Central memory CD8-positive, alpha-beta T cell (primary cell): ENCODE data around the gene NR6A1.

Source experiments
- ATAC-seq: fragments of 150-1000 bp; cut with Tn5 transposase; replicated peaks from 2 replicates; pipeline ENCODE4 v1.10.0; 2022; ENCODE audit warnings: mild to moderate bottlenecking, moderate FRiP score, moderate number of reproducible peaks; ENCODE audit not compliant: poor library complexity, severe bottlenecking; ENCODE audit errors: extremely low read depth
- DNase-seq, 2 donors: peaks; one replicate each; pipeline ENCODE4 v3.0.0; 2021; ENCODE audit warnings: low spot score in 2 of 2
- H3K27ac Mint-ChIP-seq: one replicate; pipeline ENCODE4 v1.8.0; 2022; ENCODE audit warnings: low read depth, mild to moderate bottlenecking, moderate library complexity, mixed read lengths
- H3K27me3 Mint-ChIP-seq: one replicate; pipeline ENCODE4 v1.8.0; 2022; ENCODE audit warnings: mixed read lengths
- H3K36me3 Mint-ChIP-seq: one replicate; pipeline ENCODE4 v1.8.0; 2022; ENCODE audit warnings: mild to moderate bottlenecking, moderate library complexity, mixed read lengths; ENCODE audit not compliant: insufficient read depth
- H3K4me1 Mint-ChIP-seq: one replicate; pipeline ENCODE4 v1.8.0; 2022; ENCODE audit warnings: mixed read lengths
- H3K4me3 Mint-ChIP-seq: one replicate; pipeline ENCODE4 v1.8.0; 2022; ENCODE audit warnings: mild to moderate bottlenecking, moderate library complexity, mixed read lengths
- H3K9me3 Mint-ChIP-seq: one replicate; pipeline ENCODE4 v1.8.0; 2022; ENCODE audit warnings: mixed read lengths

The NR6A1 gene

DNA sequence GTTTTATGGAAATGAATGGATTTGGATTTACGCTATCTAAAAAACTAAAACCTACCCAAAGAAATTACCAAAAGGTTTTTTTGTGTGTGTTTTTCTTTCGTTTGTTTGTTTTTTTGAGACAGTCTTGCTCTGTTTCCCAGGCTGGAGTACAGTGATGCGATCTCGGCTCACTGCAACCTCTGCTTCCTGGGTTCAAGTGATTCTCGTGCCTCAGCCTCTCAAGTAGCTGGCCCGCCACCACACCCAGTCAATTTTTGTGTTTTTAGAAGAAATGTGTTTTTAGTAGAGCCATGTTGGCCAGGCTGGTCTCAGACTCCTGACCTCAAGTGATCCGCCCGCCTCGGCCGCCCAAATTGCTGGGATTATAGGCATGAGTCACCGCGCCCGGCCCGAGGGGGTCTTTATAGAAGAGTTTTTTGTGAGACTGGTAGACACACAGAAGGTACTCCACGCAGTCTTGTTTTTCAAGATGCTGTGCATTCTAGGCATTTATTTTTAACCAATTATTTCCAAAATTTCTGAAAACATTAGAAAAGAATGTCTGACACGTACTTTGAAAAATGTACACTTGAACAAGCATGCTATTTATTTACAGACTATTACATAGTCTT, 75.7 kb downstream of the NR6A1 start:
- H3K27me3 Mint-ChIP-seq: no peaks in the 10 kb centered on the region

DNA sequence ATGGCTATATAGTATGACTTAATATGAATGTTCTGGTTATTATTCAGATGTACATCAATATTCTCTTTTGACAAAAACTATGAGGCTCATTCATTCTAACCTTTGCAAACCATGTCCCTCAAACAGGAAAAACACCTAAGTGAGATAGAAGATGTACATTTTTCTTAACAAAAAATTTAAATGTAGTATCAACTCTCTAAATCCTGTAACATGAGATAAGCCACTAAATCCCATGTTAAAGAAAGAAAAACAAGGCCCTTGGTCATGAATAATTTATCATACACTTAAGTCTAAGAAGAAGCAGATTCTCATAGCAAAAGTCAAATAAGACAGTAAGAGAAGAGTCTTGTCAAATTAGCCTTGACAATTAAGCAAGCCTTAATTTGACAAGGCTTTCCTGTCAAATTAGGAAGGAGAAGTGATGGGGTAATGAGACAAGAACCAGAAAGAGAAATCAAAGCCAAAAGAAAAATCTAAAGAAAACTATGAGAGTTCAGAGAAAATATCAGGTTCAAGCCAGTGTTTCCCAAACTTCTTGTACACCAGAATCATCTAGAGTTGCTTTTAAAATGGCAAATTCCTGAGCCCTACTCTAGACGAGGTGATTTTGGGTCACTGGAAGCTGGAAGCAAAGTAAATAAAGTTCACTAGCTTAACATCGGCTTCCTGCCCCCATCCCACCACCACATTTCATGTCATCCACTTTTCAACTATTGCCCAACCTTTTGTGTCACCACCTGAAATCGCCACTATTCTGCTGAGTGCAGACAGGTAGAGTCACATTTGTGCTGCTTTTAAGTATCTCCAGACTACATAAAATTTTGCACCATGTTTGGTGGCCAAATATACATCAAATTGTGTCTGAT, 76.5 kb downstream of the NR6A1 start:
- no peak overlapping the region for H3K27ac Mint-ChIP-seq
- no peak for ATAC-seq
- H3K4me3 Mint-ChIP-seq: no peak overlapping the region
- no peak for DNase-seq
- H3K36me3 Mint-ChIP-seq: peaks cover 3% of the 10 kb centered on the region
- H3K27me3 Mint-ChIP-seq: no peaks in the 10 kb centered on the region
- no peaks in the 10 kb centered on the region for H3K9me3 Mint-ChIP-seq
- H3K4me1 Mint-ChIP-seq: peaks cover 19% of the 10 kb centered on the region

More for the DNA sequence above, 75.7 kb downstream of the NR6A1 start:
- H3K4me1 Mint-ChIP-seq: peaks cover 13% of the 10 kb centered on the region
- H3K36me3 Mint-ChIP-seq: peaks cover 5% of the 10 kb centered on the region
- DNase-seq (no peak), ATAC-seq (no peak)
- no peaks in the 10 kb centered on the region for H3K9me3 Mint-ChIP-seq
- no peak overlapping the region for H3K27ac Mint-ChIP-seq
- no peak overlapping the region for H3K4me3 Mint-ChIP-seq

DNA sequence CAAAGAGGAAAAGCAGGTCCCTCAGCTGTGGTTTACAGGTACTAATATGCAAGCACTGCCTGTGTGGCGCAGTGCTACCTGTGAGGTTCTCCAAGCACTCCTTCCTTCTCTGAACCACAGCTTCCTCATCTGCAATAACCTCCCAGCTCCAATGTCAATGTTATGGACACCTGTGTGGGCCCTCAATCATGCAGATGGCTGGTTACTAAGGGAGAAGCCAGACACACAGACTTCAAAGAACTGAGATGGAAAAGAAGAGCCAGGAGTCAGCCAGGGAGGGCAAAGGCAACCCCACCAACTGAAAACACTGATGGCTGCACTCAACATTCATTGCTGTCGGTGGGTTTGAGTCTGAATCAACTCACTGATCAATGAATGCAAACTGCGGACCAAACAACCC, 77.7 kb downstream of the NR6A1 start:
- peaks cover 3% of the 10 kb centered on the region for H3K36me3 Mint-ChIP-seq
- H3K27me3 Mint-ChIP-seq: no peaks in the 10 kb centered on the region
- no peak overlapping the region for H3K27ac Mint-ChIP-seq
- no peak overlapping the region for H3K4me3 Mint-ChIP-seq
- no peaks in the 10 kb centered on the region for H3K9me3 Mint-ChIP-seq
- DNase-seq (no peak), ATAC-seq (no peak)
- H3K4me1 Mint-ChIP-seq: peaks cover 20% of the 10 kb centered on the region

DNA sequence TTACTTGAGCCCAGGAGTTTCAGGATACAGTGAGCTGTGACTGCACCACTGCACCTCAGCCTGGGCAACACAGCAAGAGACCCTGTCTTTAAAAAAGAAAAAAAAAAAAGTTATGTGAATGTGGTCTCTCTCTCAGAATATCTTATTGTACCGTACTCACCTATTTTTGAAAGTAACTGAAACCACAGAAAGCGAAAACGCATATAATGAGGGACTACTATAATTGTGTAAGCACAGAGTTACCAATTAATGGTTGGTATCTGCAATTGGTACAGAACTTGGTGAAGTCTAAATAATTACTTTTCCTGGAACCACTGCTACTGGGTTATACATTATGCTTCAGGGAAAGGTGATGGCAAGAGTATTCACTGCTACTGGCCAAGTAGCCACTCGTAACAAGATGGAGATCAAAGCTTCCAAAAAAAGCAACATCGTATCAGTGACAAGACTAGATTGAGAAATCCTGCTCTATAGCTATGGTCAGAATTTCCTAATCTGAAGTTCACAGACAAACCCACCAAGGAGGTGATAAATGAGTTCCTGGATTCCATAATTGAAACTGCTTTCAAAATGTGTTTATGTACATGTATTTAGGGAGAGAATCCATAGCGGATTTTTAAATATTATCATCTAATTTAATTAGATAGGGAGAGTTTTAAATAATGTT, 82.7 kb downstream of the NR6A1 start:
- Mint-ChIP-seq H3K27me3 (no peaks in the 10 kb centered on the region), H3K27ac (no peak overlapping the region), H3K4me3 (no peak overlapping the region), H3K9me3 (no peaks in the 10 kb centered on the region), H3K36me3 (peaks cover 2% of the 10 kb centered on the region), H3K4me1 (peaks cover 14% of the 10 kb centered on the region)
- DNase-seq (no peak), ATAC-seq (no peak)

DNA sequence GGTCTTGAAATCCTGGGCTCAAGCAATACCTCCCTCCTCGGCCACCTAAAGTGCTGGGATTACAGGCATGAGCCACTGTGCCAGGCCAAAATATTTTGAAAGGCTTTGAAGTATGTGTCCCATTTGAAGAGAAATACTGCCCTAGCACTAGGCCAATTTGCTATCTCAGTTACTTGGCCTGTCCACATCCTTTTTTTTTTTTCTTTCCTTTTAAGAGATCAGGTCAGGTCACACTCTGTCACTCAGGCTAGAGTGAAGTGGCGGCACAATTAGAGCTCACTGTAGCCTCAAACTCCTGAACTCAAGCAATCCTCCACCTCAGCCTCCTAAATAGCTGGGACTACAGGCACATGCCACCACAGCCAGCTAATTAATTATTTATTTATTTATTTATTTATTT, 84.2 kb downstream of the NR6A1 start:
- H3K4me3 Mint-ChIP-seq: no peak overlapping the region
- H3K27me3 Mint-ChIP-seq: no peaks in the 10 kb centered on the region
- DNase-seq (no peak), ATAC-seq (no peak)
- no peaks in the 10 kb centered on the region for H3K9me3 Mint-ChIP-seq
- H3K27ac Mint-ChIP-seq: peak overlapping the region; percentile 19
- peaks cover 2% of the 10 kb centered on the region for H3K36me3 Mint-ChIP-seq
- H3K4me1 Mint-ChIP-seq: peaks cover 14% of the 10 kb centered on the region

DNA sequence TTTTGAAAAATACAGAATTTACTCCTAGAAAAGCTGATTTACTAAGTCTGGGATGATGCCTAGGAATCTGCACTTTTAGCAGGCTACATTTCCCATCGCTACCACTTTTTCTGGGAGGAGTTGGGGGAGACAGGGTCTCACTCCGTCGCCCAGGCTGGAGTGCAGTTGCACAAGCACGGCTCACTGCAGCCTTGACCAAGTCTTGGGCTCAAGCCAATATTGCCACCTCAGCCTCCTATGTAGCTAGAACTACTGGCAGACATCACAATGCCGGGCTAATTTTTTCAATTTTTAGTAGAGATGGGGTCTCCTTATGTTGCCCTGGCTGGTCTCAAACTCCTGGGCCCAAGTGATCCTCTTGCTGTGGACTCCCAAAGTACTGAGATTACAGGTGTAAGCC, 85.9 kb downstream of the NR6A1 start:
- Mint-ChIP-seq H3K27me3 (no peaks in the 10 kb centered on the region), H3K4me1 (peaks cover 14% of the 10 kb centered on the region), H3K9me3 (no peaks in the 10 kb centered on the region), H3K27ac (no peak overlapping the region), H3K4me3 (no peak overlapping the region), H3K36me3 (peaks cover 4% of the 10 kb centered on the region)
- DNase-seq: no peak
- ATAC-seq: no peak

DNA sequence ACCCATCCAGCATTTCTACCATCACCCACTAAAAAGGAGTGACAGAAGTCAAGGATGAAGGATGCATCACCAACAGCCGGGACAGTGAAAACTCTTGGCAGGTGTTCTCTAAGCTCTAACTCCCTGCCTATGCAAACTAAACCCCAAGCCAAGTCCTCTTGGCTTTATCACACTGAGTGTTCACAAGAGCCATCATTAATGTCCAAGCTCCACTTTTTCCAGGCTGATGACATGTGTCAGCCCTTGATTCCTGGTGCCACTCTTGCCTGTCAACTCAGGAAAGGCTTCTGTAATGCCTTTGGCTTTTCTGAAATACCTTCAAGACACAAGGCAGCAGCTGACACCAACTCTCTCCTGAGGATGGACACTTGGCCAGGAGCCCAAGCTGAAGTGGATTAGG, 86.9 kb downstream of the NR6A1 start:
- no peaks in the 10 kb centered on the region for H3K9me3 Mint-ChIP-seq
- H3K36me3 Mint-ChIP-seq: peaks cover 4% of the 10 kb centered on the region
- H3K27ac Mint-ChIP-seq: no peak overlapping the region
- no peak for DNase-seq
- no peak overlapping the region for H3K4me3 Mint-ChIP-seq
- peaks cover 8% of the 10 kb centered on the region for H3K4me1 Mint-ChIP-seq
- no peak for ATAC-seq
- no peaks in the 10 kb centered on the region for H3K27me3 Mint-ChIP-seq

DNA sequence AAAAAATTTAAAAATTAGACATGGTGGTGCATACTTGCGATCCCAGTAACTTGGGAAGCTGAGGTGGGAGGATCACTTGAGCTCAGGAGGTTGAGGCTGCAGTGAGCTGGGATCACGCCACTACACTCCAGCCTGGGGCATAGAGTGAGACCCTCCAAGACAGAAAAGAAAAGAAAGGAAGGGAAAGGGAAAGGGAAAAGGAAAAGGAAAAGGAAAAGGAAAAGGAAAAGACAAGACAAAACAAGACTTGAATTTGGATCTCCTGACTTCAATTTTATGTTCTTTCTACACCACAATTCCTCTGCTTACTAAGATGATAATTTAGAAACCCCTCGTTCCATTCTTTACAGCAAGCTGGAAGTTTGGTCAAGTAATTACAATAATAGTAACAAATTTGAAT, 88.1 kb downstream of the NR6A1 start:
- H3K27ac Mint-ChIP-seq: no peak overlapping the region
- no peak for DNase-seq
- H3K27me3 Mint-ChIP-seq: no peaks in the 10 kb centered on the region
- peaks cover 8% of the 10 kb centered on the region for H3K4me1 Mint-ChIP-seq
- H3K4me3 Mint-ChIP-seq: no peak overlapping the region
- no peaks in the 10 kb centered on the region for H3K9me3 Mint-ChIP-seq
- no peak for ATAC-seq
- peaks cover 4% of the 10 kb centered on the region for H3K36me3 Mint-ChIP-seq

DNA sequence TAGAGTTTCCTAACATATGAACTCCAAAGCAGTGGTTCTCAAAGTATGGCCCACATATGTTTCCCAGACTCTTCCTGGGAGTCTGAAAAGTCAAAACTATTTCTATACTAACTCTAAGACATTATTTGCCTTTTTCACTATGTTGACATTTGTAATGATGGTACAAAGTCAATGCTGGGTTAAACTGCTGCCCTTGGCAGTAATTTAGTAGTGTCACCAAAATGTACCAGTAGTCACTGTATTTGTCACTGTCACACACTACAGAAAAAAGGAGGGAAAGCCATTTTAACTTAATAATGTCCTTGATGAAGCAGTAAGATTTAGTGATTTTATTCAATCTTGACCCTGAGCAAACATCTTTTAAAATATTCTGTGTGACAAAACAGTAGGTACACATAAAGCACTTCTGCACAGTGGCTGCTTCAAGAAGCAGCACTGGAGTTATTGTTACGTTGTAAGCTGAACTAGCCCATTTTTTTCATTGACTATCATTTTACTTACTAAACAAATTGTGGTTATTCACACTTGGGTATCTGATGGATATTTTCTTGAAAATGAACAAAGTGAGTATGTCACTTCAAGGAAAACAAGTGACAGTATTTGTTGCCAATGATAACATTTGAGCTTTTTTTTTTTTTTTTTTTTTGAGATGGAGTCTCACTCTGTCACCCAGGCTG, 90.3 kb downstream of the NR6A1 start:
- Mint-ChIP-seq H3K4me1 (no peaks in the 10 kb centered on the region), H3K27ac (no peak overlapping the region), H3K27me3 (no peaks in the 10 kb centered on the region), H3K9me3 (no peaks in the 10 kb centered on the region), H3K36me3 (peaks cover 4% of the 10 kb centered on the region), H3K4me3 (no peak overlapping the region)
- no peak for ATAC-seq
- no peak for DNase-seq

DNA sequence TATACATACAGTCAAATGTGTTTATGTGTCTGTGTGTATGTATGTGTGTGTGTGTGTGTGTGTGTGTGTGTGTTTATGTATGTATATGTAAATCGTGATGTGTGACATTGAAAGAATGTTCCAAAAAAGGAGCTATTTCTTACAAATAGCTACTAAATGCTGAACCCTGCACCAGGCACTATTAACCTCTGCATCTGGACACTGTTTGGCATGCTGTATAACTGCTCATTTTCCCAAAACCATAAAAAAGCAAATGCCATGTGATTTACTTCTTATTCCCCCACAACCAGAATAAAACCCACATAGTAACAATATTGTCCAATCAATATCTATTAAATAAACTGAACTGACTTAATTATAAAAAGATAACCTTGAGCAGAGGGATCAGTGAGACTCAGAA, 91.1 kb downstream of the NR6A1 start:
- Mint-ChIP-seq H3K27me3 (no peaks in the 10 kb centered on the region), H3K9me3 (no peaks in the 10 kb centered on the region), H3K4me1 (peaks cover 2% of the 10 kb centered on the region), H3K36me3 (peaks cover 5% of the 10 kb centered on the region), H3K27ac (no peak overlapping the region), H3K4me3 (no peak overlapping the region)
- ATAC-seq (no peak), DNase-seq (no peak)

DNA sequence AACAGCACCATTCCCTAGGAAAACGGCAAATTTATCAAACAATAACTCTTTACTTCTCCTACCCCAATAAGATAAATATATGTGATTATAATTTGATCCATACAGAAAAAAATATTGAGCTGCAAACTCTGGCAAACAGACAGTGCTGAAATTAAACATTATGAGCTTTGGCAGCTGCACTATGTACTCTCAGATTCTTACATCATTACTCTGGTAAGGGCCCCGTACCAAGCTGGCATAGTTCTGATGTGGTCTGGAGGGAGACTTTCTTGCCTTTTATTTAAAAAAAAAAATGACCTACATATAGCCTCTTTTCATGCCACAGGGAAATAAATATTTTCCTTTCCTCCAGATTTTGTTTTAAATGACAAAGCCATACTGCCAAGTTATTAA, 95.0 kb downstream of the NR6A1 start:
- no peak overlapping the region for H3K4me3 Mint-ChIP-seq
- DNase-seq (no peak), ATAC-seq (no peak)
- H3K27me3 Mint-ChIP-seq: no peaks in the 10 kb centered on the region
- peaks cover 6% of the 10 kb centered on the region for H3K9me3 Mint-ChIP-seq
- peaks cover 21% of the 10 kb centered on the region for H3K4me1 Mint-ChIP-seq
- no peak overlapping the region for H3K27ac Mint-ChIP-seq
- peaks cover 3% of the 10 kb centered on the region for H3K36me3 Mint-ChIP-seq

DNA sequence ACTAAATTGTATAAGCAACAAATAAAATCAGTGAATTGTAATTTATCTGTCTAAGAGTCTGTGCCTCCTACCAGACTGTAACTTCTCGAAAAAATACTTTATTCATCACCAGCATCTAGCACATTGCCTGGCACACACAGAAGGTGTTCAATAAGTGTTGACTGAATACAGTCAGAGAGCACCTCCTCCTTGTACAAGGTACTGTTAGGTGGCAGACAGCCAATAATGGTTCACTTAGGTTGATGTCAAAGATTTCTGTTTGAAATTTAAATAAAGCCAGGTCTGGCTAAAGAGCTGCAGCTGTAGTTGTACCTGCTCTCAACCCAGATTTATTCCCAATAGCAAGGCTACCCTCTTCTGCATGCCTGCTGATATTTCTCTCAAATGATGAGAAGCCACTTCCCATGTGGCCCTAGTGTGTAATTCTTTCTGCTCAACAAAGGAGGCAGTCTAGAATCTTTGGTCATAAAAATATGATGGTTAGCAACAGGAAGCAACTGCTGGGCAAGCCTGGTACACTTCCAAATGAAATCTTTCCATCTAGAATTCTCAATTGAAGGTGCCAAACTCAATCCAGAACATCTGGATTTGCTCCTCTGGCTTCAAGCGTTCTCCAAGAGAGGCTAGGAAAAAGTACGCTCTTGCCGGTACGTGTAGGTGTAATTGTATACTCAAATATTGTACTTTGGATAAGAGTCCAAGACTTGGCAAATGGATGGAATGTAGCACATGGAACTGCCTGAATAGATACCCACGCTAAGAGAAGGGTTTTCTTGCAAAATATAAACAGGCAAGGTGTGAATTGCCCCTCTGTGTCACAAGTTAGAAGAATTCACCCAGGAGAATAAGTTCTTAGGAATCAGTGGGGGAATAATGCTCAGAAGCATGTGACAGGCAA, 95.6 kb downstream of the NR6A1 start:
- peaks cover 2% of the 10 kb centered on the region for H3K36me3 Mint-ChIP-seq
- no peak for ATAC-seq
- no peak for DNase-seq
- H3K27me3 Mint-ChIP-seq: no peaks in the 10 kb centered on the region
- peaks cover 6% of the 10 kb centered on the region for H3K9me3 Mint-ChIP-seq
- no peak overlapping the region for H3K4me3 Mint-ChIP-seq
- H3K4me1 Mint-ChIP-seq: peaks cover 25% of the 10 kb centered on the region
- H3K27ac Mint-ChIP-seq: no peak overlapping the region
